Prostate gland (tissue), 2 donors: Measurements from ENCODE around the gene TNNI3K. TPM values are rescaled to one million over a fixed set of nuclear protein-coding genes. Genes with fewer than 3 reads are reported as not detected.

ENCODE experiments used
- DNase-seq: peaks from one replicate; pipeline ENCODE4 v3.0.0-alpha.2; 2019; ENCODE audit warnings: low spot score
- H3K27ac ChIP-seq, 2 donors: fragments of 200-600 bp; sonication (generic); 2 replicates each; pipeline ENCODE4 v1.5.1; 2017 to 2019
- H3K27me3 ChIP-seq: fragments of 200-600 bp; sonication (generic); replicated peaks from 2 replicates; pipeline ENCODE4 v1.5.1; 2019; ENCODE audit not compliant: insufficient read depth
- H3K36me3 ChIP-seq, 2 donors: fragments of 200-600 bp; sonication (generic); 1 replicate in 1 of 2; 2 replicates in 1 of 2; pipeline versions ENCODE4 v1.5.1 to v1.8.1; 2017 to 2019
- H3K4me1 ChIP-seq: fragments of 200-600 bp; sonication (generic); replicated peaks from 2 replicates; pipeline ENCODE4 v1.5.1; 2019
- H3K4me3 ChIP-seq, 2 donors: fragments of 200-600 bp; sonication (generic); 2 replicates each; pipeline ENCODE4 v1.5.1; 2017 to 2019
- H3K9me3 ChIP-seq: fragments of 200-600 bp; sonication (generic); 2 replicates; pipeline ENCODE4 v1.5.1; 2017
- CTCF ChIP-seq, 4 experiments: fragments of 200-600 bp in 2 of 4; fragments of 450-650 bp in 2 of 4; sonication (generic) in 2 of 4; IDR thresholded peaks; 1 replicate in 3 of 4; 2 replicates in 1 of 4; pipeline ENCODE4 v1.5.1; 2016 to 2019; ENCODE audit warnings: antibody characterized with exemption in 4 of 4, mild to moderate bottlenecking in 2 of 4, moderate library complexity in 2 of 4
- POLR2A ChIP-seq: fragments of 450-650 bp; IDR thresholded peaks from one replicate; pipeline ENCODE4 v1.6.1; 2016; ENCODE audit warnings: antibody characterized with exemption, mild to moderate bottlenecking
- POLR2AphosphoS5 ChIP-seq: sonication (generic); formaldehyde crosslinking; IDR thresholded peaks from one replicate; pipeline ENCODE4 v1.6.1; 2017; ENCODE audit warnings: antibody characterized with exemption
- WGBS: methylation state at CpG from one replicate; pipeline ENCODE4 v1.1.5; 2018; 5-methylcytosine and 5-hydroxymethylcytosine counted together
- intact Hi-C: fragments of 100-400 bp; cut with DNase I; formaldehyde crosslinking; loops from one replicate; pipeline ENCODE4 v1.14.2; 2022
- total RNA-seq, 2 donors: library from RNA; depleted of rRNA; stranded (reverse); fragments of >200 nt; gene quantifications; one replicate each; pipeline ENCODE4 v1.1.0, GENCODE V29; 2016

TNNI3K gene
- total RNA-seq, 2 donors from 2014 or later: not detected

- 87% methylated on average over 3 of the region's 3 CpGs for WGBS
- H3K27ac ChIP-seq: no peak overlapping the region
Measured at GRCh38 chr1:74583397-74583796, 348.2 kb downstream of the TNNI3K start.

GRCh38 chr1:74584185-74584584 lies 349.0 kb downstream of the TNNI3K start:
- TF ChIP-seq POLR2AphosphoS5: no peak
- no peak for TF ChIP-seq CTCF (IDR thresholded peaks at IDR 0.05)
- TF ChIP-seq POLR2A: no peak
- Histone ChIP-seq H3K36me3 (no peaks in the 10 kb centered on the region), H3K9me3 (no peaks in the 10 kb centered on the region), H3K4me3 (no peak overlapping the region), H3K4me1 (no peaks in the 10 kb centered on the region), H3K27me3 (no peaks in the 10 kb centered on the region), H3K27ac (no peak overlapping the region)
- 92% methylated on average over 2 of the region's 2 CpGs for WGBS
- intact Hi-C loops: no loop called here
- no peak for DNase-seq

More at GRCh38 chr1:74583397-74583796, 348.2 kb downstream of the TNNI3K start:
- no peak for TF ChIP-seq POLR2AphosphoS5
- no peak for TF ChIP-seq POLR2A
- no peak for TF ChIP-seq CTCF (IDR thresholded peaks at IDR 0.05)
- Histone ChIP-seq H3K36me3 (no peaks in the 10 kb centered on the region), H3K27me3 (no peaks in the 10 kb centered on the region), H3K9me3 (no peaks in the 10 kb centered on the region), H3K4me1 (no peaks in the 10 kb centered on the region), H3K4me3 (no peak overlapping the region)
- DNase-seq: no peak
- intact Hi-C loops: no loop called here

GRCh38 chr1:74586253-74586897 lies 351.2 kb downstream of the TNNI3K start:
- Histone ChIP-seq H3K9me3 (no peaks in the 10 kb centered on the region), H3K4me1 (no peaks in the 10 kb centered on the region), H3K27ac (no peak overlapping the region), H3K36me3 (no peaks in the 10 kb centered on the region), H3K27me3 (no peaks in the 10 kb centered on the region), H3K4me3 (no peak overlapping the region)
- intact Hi-C loops: no loop called here
- TF ChIP-seq POLR2A: no peak
- no peak for TF ChIP-seq POLR2AphosphoS5
- no peak for TF ChIP-seq CTCF (IDR thresholded peaks at IDR 0.05)
- WGBS: 79% methylated on average over 4 of the region's 4 CpGs
- DNase-seq: no peak

GRCh38 chr1:74587888-74588287 lies 352.7 kb downstream of the TNNI3K start:
- no peaks in the 10 kb centered on the region for H3K9me3 ChIP-seq
- no peaks in the 10 kb centered on the region for H3K27me3 ChIP-seq
- TF ChIP-seq POLR2AphosphoS5 (no peak), CTCF (IDR thresholded peaks at IDR 0.05) (no peak)
- intact Hi-C loops: no loop called here
- DNase-seq: no peak
- no peaks in the 10 kb centered on the region for H3K36me3 ChIP-seq
- 95% methylated on average over 2 of the region's 2 CpGs for WGBS
- no peak overlapping the region for H3K4me3 ChIP-seq
- H3K4me1 ChIP-seq: no peaks in the 10 kb centered on the region
- no peak overlapping the region for H3K27ac ChIP-seq

- no peaks in the 10 kb centered on the region for H3K9me3 ChIP-seq
- no peak for TF ChIP-seq POLR2A
- TF ChIP-seq CTCF (IDR thresholded peaks at IDR 0.05): no peak
- TF ChIP-seq POLR2AphosphoS5: no peak
- H3K27ac ChIP-seq: no peak overlapping the region
- no peaks in the 10 kb centered on the region for H3K36me3 ChIP-seq
- no peak for DNase-seq
- intact Hi-C loops: no loop called here
- H3K27me3 ChIP-seq: no peaks in the 10 kb centered on the region
- H3K4me1 ChIP-seq: no peaks in the 10 kb centered on the region
- no peak overlapping the region for H3K4me3 ChIP-seq
- WGBS: 88% methylated on average over 5 of the region's 5 CpGs
Measured at GRCh38 chr1:74590288-74590687, 355.1 kb downstream of the TNNI3K start.
